Ishikawa (cell line): ENCODE measurements around the gene CHD9NB.
A peak's percentile ranks its signal among the peaks of the same experiment; 100 is the strongest.

Experiments used
- CEBPB ChIP-seq: IDR thresholded peaks from 2 replicates; pipeline ENCODE4 v1.6.1; 2012
- CREB1 ChIP-seq: IDR thresholded peaks from 2 replicates; pipeline ENCODE4 v1.6.1; 2012; ENCODE audit warnings: low read depth
- EGR1 ChIP-seq: IDR thresholded peaks from 2 replicates; pipeline ENCODE4 v1.6.1; 2012
- EP300 ChIP-seq: IDR thresholded peaks from 2 replicates; pipeline ENCODE4 v1.6.1; 2012; ENCODE audit warnings: borderline replicate concordance
- FOXM1 ChIP-seq: IDR thresholded peaks from 2 replicates; pipeline ENCODE4 v1.6.1; 2012; ENCODE audit warnings: low read depth, borderline replicate concordance
- NFIC ChIP-seq: IDR thresholded peaks from 2 replicates; pipeline ENCODE4 v1.6.1; 2012
- RAD21 ChIP-seq: IDR thresholded peaks from 2 replicates; pipeline ENCODE4 v1.6.1; 2012; ENCODE audit warnings: low read depth
- REST ChIP-seq: IDR thresholded peaks from 2 replicates; pipeline ENCODE4 v1.6.1; 2012; ENCODE audit warnings: low read depth, mild to moderate bottlenecking
- TAF1 ChIP-seq: IDR thresholded peaks from 2 replicates; pipeline ENCODE4 v1.6.1; 2012; ENCODE audit warnings: low read depth, mild to moderate bottlenecking
- TCF12 ChIP-seq: IDR thresholded peaks from 2 replicates; pipeline ENCODE4 v1.6.1; 2012; ENCODE audit warnings: low read depth
- TEAD4 ChIP-seq: IDR thresholded peaks from 2 replicates; pipeline ENCODE4 v1.6.1; 2012
- USF1 ChIP-seq: IDR thresholded peaks from 2 replicates; pipeline ENCODE4 v1.6.1; 2012
- YY1 ChIP-seq: IDR thresholded peaks from 2 replicates; pipeline ENCODE4 v1.6.1; 2012; ENCODE audit warnings: low read depth
- ZBTB7A ChIP-seq: IDR thresholded peaks from 2 replicates; pipeline ENCODE4 v1.6.1; 2012; ENCODE audit warnings: low read depth
- TF ChIP-seq, protein P1 (sequence below): IDR thresholded peaks from 2 replicates; pipeline ENCODE4 v1.6.1; 2012

CHD9NB gene

GRCh38 chr16:53053967-53054669, 1.4 kb upstream of the CHD9NB start:
- no peak for TF ChIP-seq FOXM1
- no peak for TF ChIP-seq EGR1
- no peak for TF ChIP-seq USF1
- TF ChIP-seq, protein P1, sequence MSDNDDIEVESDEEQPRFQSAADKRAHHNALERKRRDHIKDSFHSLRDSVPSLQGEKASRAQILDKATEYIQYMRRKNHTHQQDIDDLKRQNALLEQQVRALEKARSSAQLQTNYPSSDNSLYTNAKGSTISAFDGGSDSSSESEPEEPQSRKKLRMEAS = no peak
- no peak for TF ChIP-seq TEAD4
- TF ChIP-seq CEBPB = no peak
- no peak for TF ChIP-seq EP300
- no peak for TF ChIP-seq TCF12
- no peak for TF ChIP-seq CREB1
- TF ChIP-seq REST = no peak
- TF ChIP-seq YY1 = no peak
- no peak for TF ChIP-seq TAF1
- TF ChIP-seq RAD21 = no peak
- TF ChIP-seq ZBTB7A = no peak
- no peak for TF ChIP-seq NFIC

GRCh38 chr16:53048139-53048915, 4.4 kb downstream of the CHD9NB start:
- TF ChIP-seq, protein P1 = no peak
- TF ChIP-seq RAD21 = no peak
- TF ChIP-seq TAF1 = no peak
- no peak for TF ChIP-seq TCF12
- no peak for TF ChIP-seq CEBPB
- no peak for TF ChIP-seq YY1
- no peak for TF ChIP-seq REST
- no peak for TF ChIP-seq USF1
- TF ChIP-seq TEAD4 = no peak
- no peak for TF ChIP-seq ZBTB7A
- no peak for TF ChIP-seq EP300
- no peak for TF ChIP-seq FOXM1
- TF ChIP-seq NFIC = no peak
- no peak for TF ChIP-seq EGR1
- no peak for TF ChIP-seq CREB1

- TF ChIP-seq RAD21 (peak; percentile 9; the same call in 1 of the 2 replicates), ZBTB7A (0 out of 2 replicates have a peak, but pooled peaks have one; percentile 26), EGR1 (no peak), TAF1 (no peak), CEBPB (0 out of 2 replicates have a peak, but pooled peaks have one; percentile 8), YY1 (no peak), NFIC (peak; percentile 96), EP300 (peak; percentile 76; the same call in 1 of the 2 replicates), TEAD4 (peak; percentile 86), USF1 (no peak), CREB1 (no peak), FOXM1 (peak; percentile 53; the same call in 1 of the 2 replicates), REST (no peak), TCF12 (peak; percentile 85)
- TF ChIP-seq, protein P1 = no peak
Observed at GRCh38 chr16:53045341-53046220, 7.1 kb downstream of the CHD9NB start.
